Activated CD4-positive, alpha-beta T cell treated with anti-CD3 and anti-CD28 coated beads for 36 hours (primary cell): ENCODE results near the gene MRPL32. TPM values are rescaled to one million over a fixed set of nuclear protein-coding genes. Genes with fewer than 3 reads are reported as not detected.

Experiments
- ATAC-seq: fragments of 200-7000 bp; cut with Tn5 transposase; one replicate; pipeline ENCODE4 v1.10.0; 2021; ENCODE audit warnings: mild to moderate bottlenecking, moderate library complexity
- CTCF ChIA-PET: fragments of 350-600 bp; sonication (Branson Sonifier 250); formaldehyde crosslinking; loops from one replicate; lab custom pipeline; 2021; ENCODE audit warnings: antibody characterized with exemption; lab: Charles Lee
- POLR2A ChIA-PET: fragments of 350-600 bp; sonication (Branson Sonifier 250); formaldehyde crosslinking; loops from one replicate; lab custom pipeline; 2021; ENCODE audit warnings: antibody characterized with exemption, inconsistent platforms; lab: Charles Lee
- DNase-seq: peaks from one replicate; pipeline ENCODE4 v3.0.0-alpha.2; 2020
- H3K27ac Mint-ChIP-seq: one replicate; pipeline ENCODE4 v1.8.0; 2021; ENCODE audit warnings: mixed read lengths
- H3K27me3 Mint-ChIP-seq: one replicate; pipeline ENCODE4 v1.8.0; 2021; ENCODE audit warnings: mixed read lengths
- H3K36me3 Mint-ChIP-seq: one replicate; pipeline ENCODE4 v1.8.0; 2021; ENCODE audit warnings: low read depth, mixed read lengths
- H3K4me1 Mint-ChIP-seq: one replicate; pipeline ENCODE4 v1.8.0; 2021; ENCODE audit warnings: mixed read lengths
- H3K4me3 Mint-ChIP-seq: one replicate; pipeline ENCODE4 v1.8.0; 2021; ENCODE audit warnings: mild to moderate bottlenecking, moderate library complexity, mixed read lengths
- H3K9me3 Mint-ChIP-seq: one replicate; pipeline ENCODE4 v1.8.0; 2021; ENCODE audit warnings: low read depth, mixed read lengths
- intact Hi-C, 2 experiments: fragments of 100-400 bp; cut with DNase I in 1 of 2; cut with micrococcal nuclease in 1 of 2; formaldehyde crosslinking; loops; one replicate each; pipeline versions ENCODE4 v1.14.2 to v1.15.1; 2022 to 2024; cut with DNase I, micrococcal nuclease
- total RNA-seq, 2 experiments: library from RNA; stranded (reverse); gene quantifications; one replicate each; pipeline ENCODE4 v1.2.3, GENCODE V29; 2021

MRPL32 gene
- total RNA-seq, 2 experiments from 2014 or later, result 74.7 to 75.5 TPM

DNA sequence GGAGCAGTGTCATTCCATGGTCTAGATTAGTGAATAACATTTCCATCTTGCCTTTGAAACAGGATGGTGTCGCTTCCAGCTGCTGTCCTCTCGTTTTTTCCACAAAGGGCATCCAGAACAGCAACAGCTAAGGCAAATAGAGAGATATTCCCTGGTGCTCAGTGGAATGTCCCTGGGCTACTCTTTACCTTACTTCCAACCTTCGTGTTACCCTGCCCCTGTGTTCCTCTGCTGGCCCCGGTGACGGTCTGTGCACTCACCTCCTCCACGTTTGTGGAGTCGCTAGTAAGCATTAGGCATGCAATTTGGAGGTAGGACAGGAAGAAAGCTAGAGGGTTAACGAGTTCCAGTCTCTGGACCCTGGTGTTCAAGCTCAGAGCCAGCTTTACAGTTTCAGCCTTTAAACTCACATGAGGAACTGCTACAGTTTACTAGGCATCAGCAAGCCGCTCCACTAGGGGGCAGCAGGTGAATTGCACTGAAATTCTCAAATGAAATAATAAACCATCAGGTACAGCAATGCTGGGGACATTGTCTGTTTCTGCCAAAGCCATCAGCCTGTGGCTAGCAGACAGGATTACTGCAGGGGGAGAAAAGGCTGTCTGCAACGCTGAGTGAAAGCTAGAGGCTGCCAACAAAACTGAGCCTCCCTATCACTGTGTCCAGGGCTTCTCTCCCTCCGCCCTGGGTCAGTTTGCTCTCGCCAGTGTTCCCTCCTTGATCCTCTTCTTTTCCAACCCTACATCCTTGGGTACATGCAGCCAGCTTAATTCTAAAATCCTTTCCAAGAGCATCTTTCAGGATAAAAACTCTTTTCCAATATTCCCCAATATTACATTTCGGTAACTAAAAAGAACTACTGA, 9.0 kb downstream of the MRPL32 start:
- Mint-ChIP-seq H3K36me3 (peaks cover 17% of the 10 kb centered on the region), H3K27ac (no peak overlapping the region), H3K27me3 (no peaks in the 10 kb centered on the region), H3K4me1 (peaks cover 42% of the 10 kb centered on the region), H3K4me3 (no peak overlapping the region), H3K9me3 (no peaks in the 10 kb centered on the region)
- peak; percentile 90 for DNase-seq
- POLR2A ChIA-PET, result no interaction called here
- peak; percentile 23 for ATAC-seq
- CTCF ChIA-PET, result interaction anchor here (0.6 to 1.9 kb wide), 23 partner anchors 8 to 894 kb away, joined by 3 to 10 read pairs (median 3); partner anchors contain the start of genes MRPL32 and PSMA2
- intact Hi-C loops, result loop anchor here (1.0 to 10.0 kb wide), 9 partner anchors 136 to 898 kb away; no protein-coding TSS in a partner anchor

DNA sequence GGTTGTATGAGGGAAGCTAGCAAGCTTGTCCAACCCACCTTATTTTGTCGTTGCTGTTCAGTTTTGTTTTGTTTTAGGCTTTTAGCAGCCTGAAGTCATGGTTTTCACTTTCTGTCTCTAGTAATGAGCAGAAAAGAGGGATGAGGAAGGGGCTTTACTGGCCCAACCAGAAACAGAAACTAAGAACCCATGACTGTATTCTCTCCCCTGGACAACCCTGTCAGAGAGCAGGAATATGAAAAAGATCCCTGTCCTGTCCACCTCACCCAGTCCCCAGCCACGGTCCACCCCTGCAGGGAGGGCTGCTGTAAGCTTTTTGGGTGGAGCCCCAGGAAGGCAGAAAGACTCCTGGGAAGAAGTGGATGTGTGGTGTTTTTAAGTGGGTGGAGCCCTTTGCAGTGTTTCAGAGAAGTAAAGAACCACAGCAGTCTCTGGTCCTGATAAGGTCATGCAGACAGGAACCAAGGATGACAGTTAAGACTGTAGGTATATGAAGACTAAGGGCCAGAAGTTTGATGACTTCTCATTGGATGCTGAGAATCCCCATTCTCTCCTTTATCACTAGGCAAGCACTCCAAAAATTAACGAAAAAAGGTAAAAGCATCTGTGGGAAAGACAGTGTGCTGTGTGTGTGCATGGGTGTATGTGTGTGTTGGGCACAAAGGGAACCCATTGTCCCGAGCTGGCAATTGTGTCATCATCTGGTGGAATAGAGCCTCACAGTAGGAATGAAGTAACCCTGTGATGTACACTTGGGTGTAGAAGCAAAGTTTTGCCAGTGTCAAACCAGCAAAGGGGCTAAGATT, 13.8 kb downstream of the MRPL32 start:
- Mint-ChIP-seq H3K4me1 (peaks cover 12% of the 10 kb centered on the region), H3K27ac (peak overlapping the region; percentile 37), H3K27me3 (no peaks in the 10 kb centered on the region), H3K4me3 (peak overlapping the region; percentile 42), H3K36me3 (no peaks in the 10 kb centered on the region), H3K9me3 (no peaks in the 10 kb centered on the region)
- ChIA-PET CTCF (interaction anchor here (0.5 to 2.0 kb wide), 6 partner anchors 10 to 317 kb away, joined by 3 to 6 read pairs (median 4); partner anchors contain the start of genes C7orf25, MRPL32 and PSMA2), POLR2A (no interaction called here)
- intact Hi-C loops, result loop anchor here in 1 of 2 experiments (10.0 kb wide), 1 partner anchor 409 kb away; no protein-coding TSS in a partner anchor
- ATAC-seq (peak; percentile 84), DNase-seq (peak; percentile 28)

DNA sequence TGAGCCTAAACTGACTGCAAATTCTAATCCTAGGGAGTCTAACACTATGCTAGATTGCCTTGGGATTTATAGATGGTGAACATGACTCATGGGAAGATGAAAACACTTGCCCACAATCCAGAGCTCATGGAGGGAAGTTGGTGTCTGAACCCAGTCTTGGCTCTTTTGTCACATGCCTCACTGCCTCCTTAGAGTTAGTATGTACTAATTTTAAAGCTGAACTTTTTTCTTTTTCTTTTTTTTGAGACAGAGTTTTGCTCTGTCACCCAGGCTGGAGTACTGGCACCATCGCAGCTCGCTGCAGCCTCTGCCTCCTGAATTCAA, 14.4 kb downstream of the MRPL32 start:
- no peaks in the 10 kb centered on the region for H3K9me3 Mint-ChIP-seq
- intact Hi-C loops, result loop anchor here in 1 of 2 experiments (10.0 kb wide), 1 partner anchor 408 kb away; no protein-coding TSS in a partner anchor
- DNase-seq (no peak), ATAC-seq (peak; percentile 15)
- POLR2A ChIA-PET, result no interaction called here
- H3K4me3 Mint-ChIP-seq, result no peak overlapping the region
- H3K27me3 Mint-ChIP-seq, result no peaks in the 10 kb centered on the region
- CTCF ChIA-PET, result interaction anchor here (0.7 to 2.0 kb wide), 2 partner anchors 9 to 316 kb away, joined by 3 to 4 read pairs; no protein-coding TSS in a partner anchor
- H3K36me3 Mint-ChIP-seq, result no peaks in the 10 kb centered on the region
- no peak overlapping the region for H3K27ac Mint-ChIP-seq
- peaks cover 11% of the 10 kb centered on the region for H3K4me1 Mint-ChIP-seq

DNA sequence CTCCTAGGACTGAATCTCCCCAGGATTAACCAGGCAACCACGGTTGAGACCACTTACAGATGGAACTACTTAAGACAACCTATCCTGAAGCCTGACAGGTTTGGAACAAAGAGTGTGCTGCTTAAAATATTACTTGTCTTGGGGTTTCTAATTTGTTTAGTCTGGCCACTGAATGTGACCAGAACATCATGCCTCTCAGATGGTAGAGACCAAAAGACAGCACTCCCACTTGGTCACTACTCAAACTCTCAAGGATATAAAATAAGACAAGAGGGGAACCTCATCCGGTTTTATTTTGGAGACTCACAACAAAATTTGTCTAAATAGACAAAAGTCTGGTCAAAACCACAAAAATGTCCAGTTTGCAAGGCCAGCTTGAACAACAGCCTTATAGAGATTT, 15.3 kb downstream of the MRPL32 start:
- intact Hi-C loops, result loop anchor here in 1 of 2 experiments (10.0 kb wide), 1 partner anchor 407 kb away; no protein-coding TSS in a partner anchor
- ChIA-PET POLR2A (no interaction called here), CTCF (no interaction called here)
- Mint-ChIP-seq H3K4me3 (no peak overlapping the region), H3K9me3 (no peaks in the 10 kb centered on the region), H3K36me3 (no peaks in the 10 kb centered on the region), H3K4me1 (peaks cover 11% of the 10 kb centered on the region), H3K27me3 (no peaks in the 10 kb centered on the region), H3K27ac (no peak overlapping the region)
- ATAC-seq (no peak), DNase-seq (no peak)

DNA sequence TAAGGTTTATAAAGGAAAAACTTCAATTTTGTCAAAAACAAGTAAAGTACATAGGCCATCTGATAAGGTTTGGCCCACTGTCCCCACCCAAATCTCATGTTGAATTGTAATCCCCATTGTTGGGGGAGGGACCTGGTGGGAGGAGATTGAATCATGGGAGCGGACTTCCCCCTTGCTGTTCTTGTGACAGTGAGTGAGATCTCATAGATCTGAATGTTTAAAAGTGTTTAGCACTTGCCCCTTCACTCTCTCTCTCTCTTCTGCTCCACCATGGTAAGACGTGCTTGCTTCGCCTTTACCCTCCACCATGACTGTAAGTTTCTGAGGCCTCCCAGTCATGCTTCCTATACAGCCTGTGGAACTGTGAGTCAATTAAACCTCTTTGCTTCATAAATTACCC, 18.2 kb downstream of the MRPL32 start:
- no peaks in the 10 kb centered on the region for H3K27me3 Mint-ChIP-seq
- H3K9me3 Mint-ChIP-seq, result peaks cover 5% of the 10 kb centered on the region
- H3K27ac Mint-ChIP-seq, result no peak overlapping the region
- CTCF ChIA-PET, result no interaction called here
- POLR2A ChIA-PET, result no interaction called here
- H3K36me3 Mint-ChIP-seq, result no peaks in the 10 kb centered on the region
- H3K4me1 Mint-ChIP-seq, result peaks cover 10% of the 10 kb centered on the region
- intact Hi-C loops, result no loop called here
- H3K4me3 Mint-ChIP-seq, result no peak overlapping the region
- ATAC-seq, result no peak
- no peak for DNase-seq

DNA sequence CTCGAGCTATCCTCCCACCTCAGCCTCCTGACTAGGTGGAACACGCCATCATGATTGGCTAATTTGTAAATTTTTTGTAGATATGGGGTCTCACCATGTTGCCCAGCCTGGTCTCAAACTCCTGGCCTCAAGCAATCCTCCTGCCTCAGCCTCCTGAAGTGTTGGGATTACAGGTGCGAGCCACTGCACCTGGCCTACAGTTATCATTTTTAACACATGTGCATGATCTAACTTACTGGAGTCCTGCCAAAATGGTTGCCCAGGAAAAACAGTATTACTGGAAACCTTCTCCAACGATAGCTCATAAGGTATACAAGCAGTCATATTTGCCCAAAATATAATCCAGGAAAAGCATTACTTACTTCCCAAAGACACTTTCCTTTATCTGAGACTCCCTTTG, 20.2 kb downstream of the MRPL32 start:
- Mint-ChIP-seq H3K27ac (no peak overlapping the region), H3K27me3 (no peaks in the 10 kb centered on the region), H3K9me3 (peaks cover 10% of the 10 kb centered on the region), H3K36me3 (no peaks in the 10 kb centered on the region), H3K4me1 (no peaks in the 10 kb centered on the region), H3K4me3 (no peak overlapping the region)
- no peak for DNase-seq
- CTCF ChIA-PET, result interaction anchor here (1.2 kb wide), 1 partner anchor 1014 kb away, joined by 3 read pairs; no protein-coding TSS in a partner anchor
- intact Hi-C loops, result no loop called here
- POLR2A ChIA-PET, result no interaction called here
- no peak for ATAC-seq

DNA sequence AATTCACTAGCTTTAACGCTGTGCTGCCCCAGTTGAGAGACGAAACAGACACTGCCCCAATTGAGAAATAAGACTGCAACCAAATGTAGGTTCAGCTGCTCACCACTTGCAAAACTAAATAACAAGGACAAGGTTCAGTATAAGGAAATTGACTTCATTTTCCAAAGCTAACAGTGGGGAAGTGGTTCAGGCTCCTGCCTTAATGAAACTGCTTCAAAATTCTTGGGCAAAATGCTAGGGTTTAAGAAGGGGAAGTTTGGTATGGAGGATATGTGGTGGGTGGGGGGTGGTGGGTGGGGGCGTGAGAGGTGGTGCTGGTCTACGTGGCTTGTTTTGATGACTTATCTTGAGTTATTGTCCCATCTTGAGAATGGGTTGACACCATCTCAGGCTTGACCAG, 21.8 kb downstream of the MRPL32 start:
- Mint-ChIP-seq H3K36me3 (no peaks in the 10 kb centered on the region), H3K4me3 (no peak overlapping the region), H3K9me3 (peaks cover 10% of the 10 kb centered on the region), H3K4me1 (no peaks in the 10 kb centered on the region), H3K27ac (no peak overlapping the region), H3K27me3 (no peaks in the 10 kb centered on the region)
- POLR2A ChIA-PET, result no interaction called here
- no peak for DNase-seq
- ATAC-seq, result no peak
- CTCF ChIA-PET, result no interaction called here
- intact Hi-C loops, result no loop called here

DNA sequence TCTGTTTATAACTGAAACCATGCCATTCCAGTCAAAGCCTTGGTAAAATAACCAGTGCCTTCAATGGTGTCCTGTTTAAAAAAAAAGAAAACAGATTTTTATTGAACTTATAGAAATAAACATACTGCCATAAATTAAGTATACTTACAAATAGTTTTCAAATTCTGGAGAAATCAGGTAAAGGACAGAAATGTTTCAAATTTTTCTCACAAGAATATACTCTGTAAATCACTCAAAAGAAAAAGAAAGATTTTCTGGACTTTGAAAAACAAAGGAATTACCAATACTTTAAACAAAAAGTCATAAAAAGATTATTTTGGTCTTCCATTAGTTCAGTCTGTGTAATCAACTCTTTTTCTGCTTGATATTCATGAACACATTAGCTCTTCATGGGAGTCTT, 23.9 kb downstream of the MRPL32 start:
- no peak overlapping the region for H3K4me3 Mint-ChIP-seq
- no peaks in the 10 kb centered on the region for H3K4me1 Mint-ChIP-seq
- no peaks in the 10 kb centered on the region for H3K36me3 Mint-ChIP-seq
- peaks cover 10% of the 10 kb centered on the region for H3K9me3 Mint-ChIP-seq
- DNase-seq (no peak), ATAC-seq (no peak)
- ChIA-PET CTCF (interaction anchor here (0.6 to 0.8 kb wide), 2 partner anchors 10 to 15 kb away, joined by 3 read pairs; no protein-coding TSS in a partner anchor), POLR2A (no interaction called here)
- no peak overlapping the region for H3K27ac Mint-ChIP-seq
- intact Hi-C loops, result no loop called here
- peaks cover 8% of the 10 kb centered on the region for H3K27me3 Mint-ChIP-seq

DNA sequence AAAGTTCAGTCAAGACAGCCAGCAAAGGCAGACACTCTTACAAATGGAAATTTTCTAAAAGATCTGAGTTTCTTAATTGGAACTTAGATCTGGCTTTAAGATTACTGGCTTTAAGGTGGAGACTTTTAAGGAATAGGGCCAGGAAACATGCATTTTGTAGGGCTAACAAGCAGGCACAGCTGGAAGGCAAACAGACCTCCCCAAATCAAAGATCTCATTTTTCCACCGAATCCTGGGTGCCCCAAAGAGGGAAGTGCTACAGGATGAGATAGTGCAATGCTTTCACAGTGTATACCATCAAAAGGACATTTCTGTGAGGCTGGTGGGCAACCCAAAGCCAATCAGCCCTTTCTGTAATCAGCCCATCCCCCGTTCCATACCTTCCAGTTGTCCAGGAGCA, 27.4 kb downstream of the MRPL32 start:
- POLR2A ChIA-PET, result no interaction called here

DNA sequence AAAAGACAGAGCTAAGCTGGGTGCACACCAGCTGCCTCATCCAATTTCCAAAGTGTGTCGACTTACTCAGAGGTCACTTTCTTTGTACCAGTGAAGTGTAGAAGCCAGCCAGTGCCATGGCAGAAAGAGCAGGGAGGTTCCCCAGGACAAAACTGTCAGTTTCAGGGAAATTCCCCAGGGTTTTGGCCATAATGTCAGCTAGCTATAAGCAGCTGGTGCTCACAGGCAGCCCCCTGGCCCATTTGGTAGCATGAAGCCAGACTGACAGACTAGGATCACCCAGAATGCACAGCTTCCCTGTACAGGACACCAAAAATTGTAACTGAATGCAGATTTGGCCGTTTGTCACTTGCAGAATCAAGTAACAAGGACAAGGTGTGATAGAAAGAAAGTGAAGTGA, 28.6 kb downstream of the MRPL32 start:
- no peak for DNase-seq
- peaks cover 11% of the 10 kb centered on the region for H3K4me1 Mint-ChIP-seq
- no peak overlapping the region for H3K4me3 Mint-ChIP-seq
- ChIA-PET CTCF (interaction anchor here (1.5 kb wide), 1 partner anchor 11 kb away, joined by 3 read pairs; no protein-coding TSS in a partner anchor), POLR2A (no interaction called here)
- H3K27ac Mint-ChIP-seq, result no peak overlapping the region
- intact Hi-C loops, result loop anchor here in 1 of 2 experiments (5.0 kb wide), 1 partner anchor 117 kb away; no protein-coding TSS in a partner anchor
- H3K9me3 Mint-ChIP-seq, result peaks cover 5% of the 10 kb centered on the region
- peaks cover 9% of the 10 kb centered on the region for H3K27me3 Mint-ChIP-seq
- H3K36me3 Mint-ChIP-seq, result no peaks in the 10 kb centered on the region
- no peak for ATAC-seq

More for the DNA sequence above, 27.4 kb downstream of the MRPL32 start:
- CTCF ChIA-PET, result interaction anchor here (0.9 to 1.4 kb wide), 2 partner anchors 13 to 18 kb away, joined by 3 read pairs; no protein-coding TSS in a partner anchor
- Mint-ChIP-seq H3K4me3 (no peak overlapping the region), H3K4me1 (no peaks in the 10 kb centered on the region), H3K27me3 (peaks cover 8% of the 10 kb centered on the region), H3K27ac (no peak overlapping the region), H3K36me3 (no peaks in the 10 kb centered on the region), H3K9me3 (peaks cover 9% of the 10 kb centered on the region)
- intact Hi-C loops, result no loop called here
- no peak for ATAC-seq
- no peak for DNase-seq

DNA sequence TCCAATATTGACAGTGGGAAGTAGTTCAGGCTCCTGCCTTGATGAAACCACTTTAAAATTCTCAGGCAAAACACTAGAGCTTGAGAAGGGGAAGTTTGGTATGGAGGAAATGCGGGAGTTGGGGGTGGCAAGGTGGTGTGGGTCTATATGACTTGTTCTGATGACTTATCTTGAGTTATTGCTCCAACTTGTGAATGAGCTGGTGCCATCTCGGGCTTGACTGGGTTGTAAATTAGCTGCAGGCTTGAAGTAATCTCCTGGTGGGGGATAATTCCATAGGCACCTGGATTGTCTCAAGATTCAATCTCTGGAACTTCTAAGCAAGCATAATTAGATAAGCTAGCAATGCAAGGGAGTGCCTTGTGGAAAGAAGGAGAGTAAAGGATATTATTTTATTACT, 29.0 kb downstream of the MRPL32 start:
- no peak for DNase-seq
- intact Hi-C loops, result loop anchor here in 1 of 2 experiments (5.0 kb wide), 1 partner anchor 116 kb away; no protein-coding TSS in a partner anchor
- ChIA-PET CTCF (interaction anchor here (1.5 to 1.7 kb wide), 2 partner anchors 11 to 147 kb away, joined by 3 to 5 read pairs; no protein-coding TSS in a partner anchor), POLR2A (no interaction called here)
- Mint-ChIP-seq H3K27ac (no peak overlapping the region), H3K36me3 (no peaks in the 10 kb centered on the region), H3K4me1 (peaks cover 11% of the 10 kb centered on the region), H3K4me3 (no peak overlapping the region), H3K9me3 (peaks cover 4% of the 10 kb centered on the region), H3K27me3 (peaks cover 9% of the 10 kb centered on the region)
- ATAC-seq, result no peak
